ENCODE results near the gene CASK.

DNA sequence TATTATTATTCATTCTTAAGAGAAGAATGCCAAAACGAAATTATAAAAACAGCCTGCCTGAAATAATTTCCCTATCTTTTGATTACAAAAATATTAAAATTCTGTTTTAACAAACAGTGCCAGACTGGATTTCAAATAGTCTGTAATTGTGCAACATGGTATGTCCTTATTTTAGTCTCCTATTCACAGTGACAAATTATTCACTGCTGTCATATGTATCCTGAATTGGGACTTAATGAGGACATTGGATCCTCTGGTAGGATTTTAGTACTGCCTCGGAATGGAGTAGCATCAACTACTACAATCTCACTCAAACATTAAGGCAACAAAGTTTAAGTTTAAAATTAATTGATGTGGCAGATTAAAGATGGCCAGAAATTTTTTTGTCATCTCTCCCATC, 97.6 kb downstream of the CASK start:
- TF ChIP-seq POLR2AphosphoS5 (IDR thresholded peaks at IDR 0.05; ENCODE audit: low read depth) (no peak), GABPA (IDR thresholded peaks at IDR 0.05; ENCODE audit: low read depth) (no peak), SPI1 (IDR thresholded peaks at IDR 0.05; ENCODE audit: borderline replicate concordance, low read depth) (no peak)
- TF ChIP-seq, protein P1, sequence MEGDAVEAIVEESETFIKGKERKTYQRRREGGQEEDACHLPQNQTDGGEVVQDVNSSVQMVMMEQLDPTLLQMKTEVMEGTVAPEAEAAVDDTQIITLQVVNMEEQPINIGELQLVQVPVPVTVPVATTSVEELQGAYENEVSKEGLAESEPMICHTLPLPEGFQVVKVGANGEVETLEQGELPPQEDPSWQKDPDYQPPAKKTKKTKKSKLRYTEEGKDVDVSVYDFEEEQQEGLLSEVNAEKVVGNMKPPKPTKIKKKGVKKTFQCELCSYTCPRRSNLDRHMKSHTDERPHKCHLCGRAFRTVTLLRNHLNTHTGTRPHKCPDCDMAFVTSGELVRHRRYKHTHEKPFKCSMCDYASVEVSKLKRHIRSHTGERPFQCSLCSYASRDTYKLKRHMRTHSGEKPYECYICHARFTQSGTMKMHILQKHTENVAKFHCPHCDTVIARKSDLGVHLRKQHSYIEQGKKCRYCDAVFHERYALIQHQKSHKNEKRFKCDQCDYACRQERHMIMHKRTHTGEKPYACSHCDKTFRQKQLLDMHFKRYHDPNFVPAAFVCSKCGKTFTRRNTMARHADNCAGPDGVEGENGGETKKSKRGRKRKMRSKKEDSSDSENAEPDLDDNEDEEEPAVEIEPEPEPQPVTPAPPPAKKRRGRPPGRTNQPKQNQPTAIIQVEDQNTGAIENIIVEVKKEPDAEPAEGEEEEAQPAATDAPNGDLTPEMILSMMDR (IDR thresholded peaks at IDR 0.05; ENCODE audit: insufficient read depth, low read length), result no peak
